ENCODE results near the gene ANKRD10. TPM values are rescaled to one million over a fixed set of nuclear protein-coding genes. Genes with fewer than 3 reads are reported as not detected.

ANKRD10 gene
- total RNA-seq, 1 donor from 2014 or later = 54.9 TPM

GRCh38 chr13:110902370-110902769 lies 12.5 kb downstream of the ANKRD10 start:
- no peak overlapping the region for H3K4me3 ChIP-seq (ENCODE audit: low read depth, low read length)
- no peak for DNase-seq (ENCODE audit: low read depth)
- TF ChIP-seq, protein P1, sequence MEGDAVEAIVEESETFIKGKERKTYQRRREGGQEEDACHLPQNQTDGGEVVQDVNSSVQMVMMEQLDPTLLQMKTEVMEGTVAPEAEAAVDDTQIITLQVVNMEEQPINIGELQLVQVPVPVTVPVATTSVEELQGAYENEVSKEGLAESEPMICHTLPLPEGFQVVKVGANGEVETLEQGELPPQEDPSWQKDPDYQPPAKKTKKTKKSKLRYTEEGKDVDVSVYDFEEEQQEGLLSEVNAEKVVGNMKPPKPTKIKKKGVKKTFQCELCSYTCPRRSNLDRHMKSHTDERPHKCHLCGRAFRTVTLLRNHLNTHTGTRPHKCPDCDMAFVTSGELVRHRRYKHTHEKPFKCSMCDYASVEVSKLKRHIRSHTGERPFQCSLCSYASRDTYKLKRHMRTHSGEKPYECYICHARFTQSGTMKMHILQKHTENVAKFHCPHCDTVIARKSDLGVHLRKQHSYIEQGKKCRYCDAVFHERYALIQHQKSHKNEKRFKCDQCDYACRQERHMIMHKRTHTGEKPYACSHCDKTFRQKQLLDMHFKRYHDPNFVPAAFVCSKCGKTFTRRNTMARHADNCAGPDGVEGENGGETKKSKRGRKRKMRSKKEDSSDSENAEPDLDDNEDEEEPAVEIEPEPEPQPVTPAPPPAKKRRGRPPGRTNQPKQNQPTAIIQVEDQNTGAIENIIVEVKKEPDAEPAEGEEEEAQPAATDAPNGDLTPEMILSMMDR (conservative IDR thresholded peaks at IDR 0.05; ENCODE audit: low read depth, low read length) = no peak

DNA sequence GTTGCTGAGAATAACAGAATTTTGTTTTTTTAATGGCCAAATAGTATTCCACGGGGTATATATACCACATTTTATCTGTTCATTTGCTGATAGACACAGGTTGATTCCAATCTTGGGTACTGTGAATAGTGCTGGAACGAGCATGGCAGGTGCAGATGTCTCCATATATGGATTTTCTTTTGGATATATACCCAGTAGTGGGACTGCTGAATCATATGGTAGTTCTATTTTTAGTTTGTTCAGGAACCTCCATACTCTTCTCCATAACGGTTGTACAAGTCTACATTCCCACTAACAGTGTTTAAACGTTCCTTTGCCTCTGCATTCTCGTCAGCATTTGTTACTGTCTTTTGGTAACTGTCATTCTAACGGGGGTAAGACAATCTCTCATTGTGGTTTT lies 17.3 kb downstream of the ANKRD10 start:
- no peak overlapping the region for H3K4me3 ChIP-seq (ENCODE audit: low read depth, low read length)
- TF ChIP-seq, protein P1 (conservative IDR thresholded peaks at IDR 0.05; ENCODE audit: low read depth, low read length) = no peak
- no peak for DNase-seq (ENCODE audit: low read depth)

- H3K4me3 ChIP-seq (ENCODE audit: low read depth, low read length) = no peak overlapping the region
- DNase-seq (ENCODE audit: low read depth) = no peak
- TF ChIP-seq, protein P1 (conservative IDR thresholded peaks at IDR 0.05; ENCODE audit: low read depth, low read length) = no peak
Measured at GRCh38 chr13:110897014-110897413, 17.9 kb downstream of the ANKRD10 start.

DNA sequence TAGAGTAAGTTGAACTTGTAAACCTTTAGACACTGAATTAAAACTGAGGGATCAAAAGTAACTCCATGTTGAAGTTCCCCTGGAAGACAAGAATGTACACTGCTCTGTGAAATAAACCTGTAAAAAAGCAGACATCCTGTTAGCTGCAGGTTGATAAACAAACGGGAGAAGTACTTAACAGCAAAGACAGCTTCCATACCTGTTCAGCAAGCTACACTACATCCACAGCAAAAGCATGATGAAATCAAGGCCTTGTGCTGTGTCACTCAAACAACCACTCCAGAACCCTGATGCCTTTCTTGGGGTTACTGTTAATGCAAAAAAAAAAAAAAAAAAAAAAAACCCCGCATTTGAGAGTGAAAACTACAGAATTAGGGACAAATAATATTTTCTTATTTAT lies 20.8 kb downstream of the ANKRD10 start:
- H3K4me3 ChIP-seq (ENCODE audit: low read depth, low read length) = no peak overlapping the region
- DNase-seq (ENCODE audit: low read depth) = no peak
- TF ChIP-seq, protein P1 (conservative IDR thresholded peaks at IDR 0.05; ENCODE audit: low read depth, low read length) = no peak

DNA sequence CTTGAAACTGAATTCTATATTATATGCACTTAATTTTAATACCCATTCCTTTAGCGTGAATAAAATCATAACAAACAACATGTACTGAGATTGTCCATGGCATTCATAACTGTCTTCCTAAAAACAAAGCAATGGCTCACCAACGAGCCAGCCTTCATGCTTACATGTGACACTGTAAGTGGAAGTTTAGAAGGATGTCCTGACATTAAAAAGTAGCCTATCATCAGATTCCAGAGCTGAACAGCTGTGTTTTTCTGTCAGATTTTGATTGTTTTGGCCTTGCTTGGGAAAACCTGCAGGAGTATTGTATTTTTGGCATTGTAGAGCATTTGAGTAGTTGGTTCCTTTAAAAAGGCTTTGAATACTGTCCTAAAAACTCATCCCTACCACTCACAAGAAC lies 21.3 kb downstream of the ANKRD10 start:
- H3K4me3 ChIP-seq (ENCODE audit: low read depth, low read length) = no peak overlapping the region
- TF ChIP-seq, protein P1 (conservative IDR thresholded peaks at IDR 0.05; ENCODE audit: low read depth, low read length) = no peak
- DNase-seq (ENCODE audit: low read depth) = no peak

DNA sequence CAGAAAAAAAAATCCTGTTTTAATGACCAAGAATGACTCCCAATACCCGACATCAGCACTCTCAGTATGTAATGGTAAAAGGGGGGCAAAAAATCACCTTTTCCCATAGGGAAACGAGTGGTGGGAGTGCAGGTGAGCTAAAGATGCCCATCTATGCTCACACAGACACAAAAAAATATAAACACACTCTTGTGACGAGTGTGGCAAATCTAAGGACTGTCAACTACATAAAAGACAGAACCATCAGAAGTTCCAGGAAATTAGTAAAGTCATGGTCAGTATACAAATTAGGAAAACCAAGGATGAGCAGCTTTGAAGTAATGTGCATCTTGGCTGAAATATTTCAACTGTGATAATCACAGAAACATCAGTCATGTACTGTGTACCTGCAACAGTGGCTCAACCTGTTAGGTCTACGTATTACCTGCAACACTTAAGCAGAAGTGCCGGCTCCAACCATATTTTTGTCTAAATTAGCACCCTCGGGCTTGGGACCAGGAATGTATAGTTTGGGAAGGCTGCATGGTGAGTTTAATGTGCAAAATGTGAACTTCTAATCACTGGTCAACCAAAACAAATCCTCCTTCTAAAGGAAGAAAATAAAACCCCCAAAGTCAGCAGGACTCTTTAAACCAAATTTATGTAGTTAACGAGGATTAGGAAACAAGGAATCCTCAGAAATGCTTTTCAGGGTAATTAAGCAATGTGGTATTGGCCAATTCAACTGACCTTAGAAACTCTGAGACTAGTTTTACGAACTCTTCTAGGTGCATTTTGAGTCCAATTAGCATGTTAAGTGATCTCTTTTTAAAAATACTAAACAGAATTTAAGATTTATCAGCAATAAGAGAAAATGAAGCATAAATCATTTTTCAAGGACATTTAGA lies 24.3 kb downstream of the ANKRD10 start:
- H3K4me3 ChIP-seq (ENCODE audit: low read depth, low read length) = no peak overlapping the region
- DNase-seq (ENCODE audit: low read depth) = no peak
- TF ChIP-seq, protein P1 (conservative IDR thresholded peaks at IDR 0.05; ENCODE audit: low read depth, low read length) = no peak

- no peak overlapping the region for H3K4me3 ChIP-seq (ENCODE audit: low read depth, low read length)
- TF ChIP-seq, protein P1 (conservative IDR thresholded peaks at IDR 0.05; ENCODE audit: low read depth, low read length) = no peak
- no peak for DNase-seq (ENCODE audit: low read depth)
Measured at GRCh38 chr13:110888390-110888789, 26.5 kb downstream of the ANKRD10 start.

Data from epithelial cell of proximal tubule (primary cell).